NCI-H774 (cell line): ENCODE results near the gene BICC1.

Experiments
- DNase-seq: peaks from one replicate; lab custom pipeline; 2025; lab: John Stamatoyannopoulos, UW

Gene BICC1

GRCh38 chr10:58823983-58824382, 311.3 kb downstream of the BICC1 start:
- DNase-seq, result no peak

- no peak for DNase-seq
Observed at GRCh38 chr10:58824396-58824795, 311.7 kb downstream of the BICC1 start.

GRCh38 chr10:58826694-58827093, 314.0 kb downstream of the BICC1 start:
- DNase-seq, result no peak

GRCh38 chr10:58827381-58827780, 314.7 kb downstream of the BICC1 start:
- DNase-seq, result no peak

GRCh38 chr10:58829839-58830238, 317.2 kb downstream of the BICC1 start:
- no peak for DNase-seq

GRCh38 chr10:58830697-58831096, 318.0 kb downstream of the BICC1 start:
- no peak for DNase-seq

- no peak for DNase-seq
Observed at GRCh38 chr10:58833771-58834561, 321.3 kb downstream of the BICC1 start.

GRCh38 chr10:58836176-58836700, 323.6 kb downstream of the BICC1 start:
- DNase-seq, result no peak

GRCh38 chr10:58836991-58837575, 324.4 kb downstream of the BICC1 start:
- no peak for DNase-seq

GRCh38 chr10:58837826-58838225, 325.2 kb downstream of the BICC1 start:
- no peak for DNase-seq

- DNase-seq, result no peak
Observed at GRCh38 chr10:58838561-58839208, 326.0 kb downstream of the BICC1 start.

- DNase-seq, result no peak
Observed at GRCh38 chr10:58839771-58840170, 327.1 kb downstream of the BICC1 start.

GRCh38 chr10:58840840-58841435, 328.3 kb downstream of the BICC1 start:
- DNase-seq, result no peak

GRCh38 chr10:58842860-58843376, 330.2 kb downstream of the BICC1 start:
- DNase-seq, result no peak

- no peak for DNase-seq
Observed at GRCh38 chr10:58843760-58844159, 331.1 kb downstream of the BICC1 start.

- DNase-seq, result no peak
Observed at GRCh38 chr10:58844680-58845079, 332.0 kb downstream of the BICC1 start.

GRCh38 chr10:58846856-58847255, 334.2 kb downstream of the BICC1 start:
- no peak for DNase-seq

GRCh38 chr10:58851606-58852005, 338.9 kb downstream of the BICC1 start:
- DNase-seq, result no peak

- no peak for DNase-seq
Observed at GRCh38 chr10:58853668-58854067, 341.0 kb downstream of the BICC1 start.

- DNase-seq, result no peak
Observed at GRCh38 chr10:58854811-58855210, 342.1 kb downstream of the BICC1 start.

- no peak for DNase-seq
Observed at GRCh38 chr10:58856508-58857240, 344.0 kb downstream of the BICC1 start.
